GM12872 (cell line): Measurements from ENCODE around the gene TLCD4.

ENCODE experiments used
- TF ChIP-seq, protein P1 (sequence below): IDR thresholded peaks from 3 replicates; pipeline ENCODE4 v1.5.1; 2011; ENCODE audit warnings: low read depth, mild to moderate bottlenecking, low read length, moderate library complexity; ENCODE audit not compliant: insufficient read depth

Gene TLCD4, protein sequence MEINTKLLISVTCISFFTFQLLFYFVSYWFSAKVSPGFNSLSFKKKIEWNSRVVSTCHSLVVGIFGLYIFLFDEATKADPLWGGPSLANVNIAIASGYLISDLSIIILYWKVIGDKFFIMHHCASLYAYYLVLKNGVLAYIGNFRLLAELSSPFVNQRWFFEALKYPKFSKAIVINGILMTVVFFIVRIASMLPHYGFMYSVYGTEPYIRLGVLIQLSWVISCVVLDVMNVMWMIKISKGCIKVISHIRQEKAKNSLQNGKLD

DNA sequence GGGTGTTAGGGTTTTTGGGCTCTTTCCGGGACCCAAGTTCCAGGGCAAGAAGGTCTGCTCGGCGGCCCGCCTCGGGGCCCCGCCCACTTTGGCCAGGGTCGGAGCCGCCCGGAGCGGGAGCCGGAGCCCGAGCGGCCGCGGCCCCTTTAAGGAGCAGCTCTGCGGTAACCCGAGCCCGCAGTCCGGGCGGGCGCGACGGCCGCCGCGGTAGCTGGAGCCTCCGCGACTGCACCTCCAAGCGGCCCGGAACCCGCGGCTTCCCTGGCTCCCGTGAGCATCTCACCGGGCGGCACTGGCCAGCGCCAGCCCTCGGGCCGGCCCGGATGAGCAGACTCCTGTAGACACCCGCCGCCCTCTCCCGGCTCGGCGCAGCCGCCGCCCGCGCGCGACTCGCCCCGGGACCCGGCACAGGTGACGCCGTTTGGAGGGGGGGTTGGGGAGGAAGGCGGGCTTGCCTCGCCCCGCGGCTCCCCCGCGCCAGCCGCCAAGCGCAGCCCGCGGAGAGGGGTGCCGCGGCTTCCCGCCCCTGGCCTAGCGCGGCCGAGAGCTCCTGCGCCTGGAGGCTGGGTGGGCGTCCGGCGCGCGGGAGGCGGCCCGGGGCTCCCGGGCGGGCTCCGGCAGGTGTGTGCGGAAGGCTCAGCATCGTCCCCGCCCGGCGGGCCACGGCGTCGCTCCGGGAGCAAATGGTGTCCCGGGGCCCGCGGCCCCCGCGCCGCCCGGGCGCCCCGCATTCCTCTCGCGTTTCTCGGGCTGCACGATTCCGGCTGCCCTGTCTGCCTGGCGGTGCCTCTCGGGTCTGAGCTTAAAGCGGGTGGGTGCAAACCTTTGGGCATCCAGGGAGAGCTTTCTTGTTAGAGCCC, at the start of gene TLCD4:
TLCD4 (plus strand) TSS at position 149 of the 860 bp plus-strand sequence. CDS start 26,547 bp downstream, outside the sequence.
- TF ChIP-seq, protein P1, sequence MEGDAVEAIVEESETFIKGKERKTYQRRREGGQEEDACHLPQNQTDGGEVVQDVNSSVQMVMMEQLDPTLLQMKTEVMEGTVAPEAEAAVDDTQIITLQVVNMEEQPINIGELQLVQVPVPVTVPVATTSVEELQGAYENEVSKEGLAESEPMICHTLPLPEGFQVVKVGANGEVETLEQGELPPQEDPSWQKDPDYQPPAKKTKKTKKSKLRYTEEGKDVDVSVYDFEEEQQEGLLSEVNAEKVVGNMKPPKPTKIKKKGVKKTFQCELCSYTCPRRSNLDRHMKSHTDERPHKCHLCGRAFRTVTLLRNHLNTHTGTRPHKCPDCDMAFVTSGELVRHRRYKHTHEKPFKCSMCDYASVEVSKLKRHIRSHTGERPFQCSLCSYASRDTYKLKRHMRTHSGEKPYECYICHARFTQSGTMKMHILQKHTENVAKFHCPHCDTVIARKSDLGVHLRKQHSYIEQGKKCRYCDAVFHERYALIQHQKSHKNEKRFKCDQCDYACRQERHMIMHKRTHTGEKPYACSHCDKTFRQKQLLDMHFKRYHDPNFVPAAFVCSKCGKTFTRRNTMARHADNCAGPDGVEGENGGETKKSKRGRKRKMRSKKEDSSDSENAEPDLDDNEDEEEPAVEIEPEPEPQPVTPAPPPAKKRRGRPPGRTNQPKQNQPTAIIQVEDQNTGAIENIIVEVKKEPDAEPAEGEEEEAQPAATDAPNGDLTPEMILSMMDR: no peak

DNA sequence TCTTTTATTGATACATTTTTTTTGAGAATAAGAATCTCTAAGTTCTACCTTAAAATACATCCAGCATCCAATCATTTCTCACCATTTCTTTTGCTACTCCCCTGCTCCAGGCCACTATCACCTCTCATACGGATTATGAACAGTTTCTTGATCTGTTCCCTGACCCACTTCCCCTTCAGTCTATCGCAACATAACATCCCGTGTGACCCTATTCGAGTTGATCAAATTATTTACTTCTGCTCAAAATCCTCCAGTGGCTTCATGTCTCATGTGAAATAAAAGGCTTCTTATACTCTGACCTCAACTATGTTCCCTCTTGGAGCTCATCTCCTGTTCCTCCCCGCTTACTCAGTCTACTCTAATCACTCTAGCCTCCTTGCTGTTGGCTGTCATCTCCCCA, 49.6 kb upstream of the TLCD4 start:
- TF ChIP-seq, protein P1: no peak

DNA sequence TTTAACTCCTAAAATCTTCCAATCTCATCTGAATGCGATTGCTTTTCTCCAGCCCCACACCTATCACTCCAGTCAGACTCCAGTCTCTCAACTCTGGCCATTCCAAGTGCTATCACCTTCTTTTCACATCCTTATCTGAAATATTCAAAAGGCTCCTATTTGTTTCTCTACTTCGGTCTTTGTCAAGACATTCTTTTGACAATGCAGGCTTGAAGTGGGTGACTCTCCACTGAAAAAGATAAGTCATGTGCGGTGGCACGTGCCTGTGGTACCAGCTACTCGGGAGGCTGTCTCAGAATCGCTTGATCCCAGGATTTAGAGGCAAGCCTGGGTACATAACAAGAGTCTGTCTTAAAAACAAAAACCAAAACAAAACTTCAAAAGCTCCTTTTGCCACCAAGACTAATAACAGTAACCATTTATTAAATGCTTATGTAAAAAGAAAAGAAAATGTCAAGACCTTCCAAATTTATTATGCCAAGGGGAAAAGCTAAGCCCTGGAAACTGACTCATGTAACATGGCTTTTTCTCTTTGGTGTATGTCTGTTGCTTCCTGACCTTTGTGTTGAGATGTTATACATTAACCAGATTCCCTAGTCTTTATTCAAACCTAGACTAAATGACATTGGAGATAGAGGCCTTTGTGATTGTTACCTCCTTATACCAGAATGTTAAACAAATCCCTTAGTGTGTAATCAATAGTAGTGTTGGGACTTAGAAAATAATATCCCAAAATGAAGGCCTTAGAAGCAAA, 48.0 kb upstream of the TLCD4 start:
- TF ChIP-seq, protein P1: no peak

DNA sequence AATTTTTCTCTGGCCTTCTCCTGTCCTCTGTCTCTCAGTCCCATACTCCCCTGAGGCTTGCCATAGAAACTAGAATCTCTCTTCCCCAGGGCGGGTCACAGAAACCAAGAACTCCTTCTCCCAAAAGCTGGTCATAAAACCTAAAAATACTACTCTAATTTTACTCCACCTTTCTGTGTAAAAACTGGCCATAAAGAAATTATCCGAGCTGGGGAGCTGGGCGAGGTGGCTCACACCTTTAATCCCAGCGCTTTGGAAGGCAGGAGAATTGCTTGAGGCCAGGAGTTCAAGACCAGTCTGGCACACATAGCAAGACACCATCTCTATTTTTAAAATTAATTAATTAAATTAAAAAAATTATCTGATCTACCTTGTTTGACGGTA, 47.5 kb upstream of the TLCD4 start:
- TF ChIP-seq, protein P1: no peak

DNA sequence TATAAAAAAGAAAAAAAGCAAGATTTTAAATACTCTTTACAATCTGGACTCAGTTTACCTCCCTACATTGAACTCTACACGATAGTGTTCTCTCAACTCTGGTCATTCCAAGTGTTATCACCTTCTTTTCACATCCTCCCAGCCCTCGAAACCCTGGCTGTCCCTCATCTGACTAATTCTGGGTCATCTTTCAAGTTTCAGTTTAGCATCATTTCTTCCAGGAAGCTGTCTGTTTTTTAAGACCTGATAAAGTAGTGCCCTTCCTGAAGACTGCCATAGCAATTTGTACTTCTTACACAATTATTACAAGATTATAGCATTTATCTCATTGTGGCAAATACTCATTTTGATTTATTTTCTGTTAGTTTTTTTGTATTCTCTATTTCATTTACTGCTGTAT, 45.6 kb upstream of the TLCD4 start:
- TF ChIP-seq, protein P1: no peak

DNA sequence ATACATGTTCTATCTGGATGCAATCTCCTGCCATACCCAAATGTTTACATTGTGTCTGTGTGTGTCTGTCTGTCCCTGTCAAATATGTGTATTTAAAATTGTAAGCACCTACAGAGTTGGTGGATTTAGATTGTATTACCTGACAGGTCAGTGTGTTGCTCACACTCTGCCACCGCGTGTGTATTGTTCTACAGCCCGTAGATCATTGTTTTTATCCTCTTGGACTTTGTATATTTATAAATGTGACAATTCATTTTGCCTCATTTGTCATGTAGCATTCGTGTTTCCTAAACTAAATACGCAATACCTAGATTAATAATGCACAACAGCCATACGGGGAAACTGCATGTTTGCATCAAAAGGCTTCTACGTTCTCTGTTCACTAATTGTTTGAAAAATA, 45.0 kb upstream of the TLCD4 start:
- TF ChIP-seq, protein P1: no peak
